Mammary epithelial cell (primary cell): Measurements from ENCODE around the gene PTPRA.

Experiments used
- EZH2 ChIP-seq: IDR thresholded peaks from 2 replicates; pipeline ENCODE4 v1.6.1; 2012; ENCODE audit warnings: low read length, inconsistent platforms, borderline replicate concordance
- TF ChIP-seq, protein P1 (sequence below), 2 donors: IDR thresholded peaks in 1 of 2; conservative IDR thresholded peaks in 1 of 2; 2 replicates each; pipeline ENCODE4 v1.5.1; 2011 to 2012; ENCODE audit warnings: inconsistent platforms in 2 of 2, low read length in 2 of 2, mild to moderate bottlenecking in 2 of 2, control low read depth in 1 of 2, low read depth in 1 of 2; ENCODE audit not compliant: insufficient read depth in 1 of 2; ENCODE audit errors: extremely low read depth in 1 of 2

DNA sequence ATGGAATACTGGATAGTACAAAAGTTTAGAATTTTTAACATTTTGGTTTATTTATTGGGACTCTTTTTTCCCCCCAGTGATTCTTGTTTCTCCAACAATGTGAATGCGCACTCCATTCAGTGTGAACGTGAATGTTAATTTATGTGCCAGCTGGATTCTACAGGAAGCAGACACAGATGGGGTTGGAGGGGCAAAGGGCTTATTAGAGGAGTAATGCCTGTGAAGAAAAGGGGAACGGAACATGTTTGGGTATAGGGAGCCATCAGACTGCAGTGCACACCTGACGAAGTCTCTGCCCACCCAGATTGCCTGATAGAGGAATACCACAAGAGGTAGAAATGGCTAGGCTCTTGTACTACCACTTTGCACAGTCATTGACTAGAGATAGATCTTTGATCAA lies 48.2 kb downstream of the PTPRA start:
- TF ChIP-seq, protein P1, sequence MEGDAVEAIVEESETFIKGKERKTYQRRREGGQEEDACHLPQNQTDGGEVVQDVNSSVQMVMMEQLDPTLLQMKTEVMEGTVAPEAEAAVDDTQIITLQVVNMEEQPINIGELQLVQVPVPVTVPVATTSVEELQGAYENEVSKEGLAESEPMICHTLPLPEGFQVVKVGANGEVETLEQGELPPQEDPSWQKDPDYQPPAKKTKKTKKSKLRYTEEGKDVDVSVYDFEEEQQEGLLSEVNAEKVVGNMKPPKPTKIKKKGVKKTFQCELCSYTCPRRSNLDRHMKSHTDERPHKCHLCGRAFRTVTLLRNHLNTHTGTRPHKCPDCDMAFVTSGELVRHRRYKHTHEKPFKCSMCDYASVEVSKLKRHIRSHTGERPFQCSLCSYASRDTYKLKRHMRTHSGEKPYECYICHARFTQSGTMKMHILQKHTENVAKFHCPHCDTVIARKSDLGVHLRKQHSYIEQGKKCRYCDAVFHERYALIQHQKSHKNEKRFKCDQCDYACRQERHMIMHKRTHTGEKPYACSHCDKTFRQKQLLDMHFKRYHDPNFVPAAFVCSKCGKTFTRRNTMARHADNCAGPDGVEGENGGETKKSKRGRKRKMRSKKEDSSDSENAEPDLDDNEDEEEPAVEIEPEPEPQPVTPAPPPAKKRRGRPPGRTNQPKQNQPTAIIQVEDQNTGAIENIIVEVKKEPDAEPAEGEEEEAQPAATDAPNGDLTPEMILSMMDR (conservative IDR thresholded peaks at IDR 0.05 in 1 of 2, IDR thresholded peaks at IDR 0.05 in 1 of 2; ENCODE audit: extremely low read depth in 1 of 2, insufficient read depth in 1 of 2, low read depth in 1 of 2, low read length in 2 of 2) = no peak
- no peak for TF ChIP-seq EZH2
